LNCaP clone FGC (cell line): Measurements from ENCODE around the gene NT5C1B.

Source experiments
- DNase-seq: peaks from one replicate; pipeline ENCODE4 v3.0.0-alpha.2; 2011; ENCODE audit warnings: low read depth
- H3K4me3 ChIP-seq: 2 replicates; pipeline ENCODE4 v1.5.1; 2011; ENCODE audit warnings: mild to moderate bottlenecking, low read depth, low read length, control low read depth
- CTCF ChIP-seq: IDR thresholded peaks from 2 replicates; pipeline ENCODE4 v1.5.1; 2012; ENCODE audit warnings: mild to moderate bottlenecking; ENCODE audit not compliant: control insufficient read depth, insufficient read depth; ENCODE audit errors: extremely low read depth

The NT5C1B gene

GRCh38 chr2:18626256-18626668, 36.9 kb upstream of the NT5C1B start:
- TF ChIP-seq CTCF = no peak
- no peak overlapping the region for H3K4me3 ChIP-seq
- no peak for DNase-seq

GRCh38 chr2:18625563-18625962, 36.2 kb upstream of the NT5C1B start:
- DNase-seq = no peak
- no peak overlapping the region for H3K4me3 ChIP-seq
- no peak for TF ChIP-seq CTCF

- no peak for DNase-seq
- H3K4me3 ChIP-seq = no peak overlapping the region
- TF ChIP-seq CTCF = no peak
Measured at GRCh38 chr2:18623782-18624181, 34.4 kb upstream of the NT5C1B start.

- H3K4me3 ChIP-seq = no peak overlapping the region
- DNase-seq = no peak
- TF ChIP-seq CTCF = no peak
Measured at GRCh38 chr2:18620867-18621632, 31.7 kb upstream of the NT5C1B start.

DNA sequence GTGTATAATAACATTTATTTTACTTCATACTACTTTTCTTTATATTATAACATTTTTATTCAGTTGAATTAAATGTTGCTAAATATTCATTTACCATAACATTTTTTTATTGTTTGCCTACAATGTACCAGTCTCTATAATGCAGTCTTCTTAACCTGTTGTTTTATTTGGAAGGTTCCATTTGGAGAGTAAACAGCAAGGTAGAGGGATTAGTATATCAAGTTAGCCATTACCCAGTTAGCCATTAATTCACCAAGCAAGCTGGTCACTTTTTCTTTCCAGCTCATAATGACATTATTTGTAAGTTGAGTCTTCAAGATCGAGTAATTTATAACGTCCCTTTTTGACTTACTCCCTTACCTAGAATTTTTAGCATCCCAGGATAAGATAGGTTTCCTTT, 29.7 kb upstream of the NT5C1B start:
- TF ChIP-seq CTCF = no peak
- DNase-seq = no peak
- no peak overlapping the region for H3K4me3 ChIP-seq

DNA sequence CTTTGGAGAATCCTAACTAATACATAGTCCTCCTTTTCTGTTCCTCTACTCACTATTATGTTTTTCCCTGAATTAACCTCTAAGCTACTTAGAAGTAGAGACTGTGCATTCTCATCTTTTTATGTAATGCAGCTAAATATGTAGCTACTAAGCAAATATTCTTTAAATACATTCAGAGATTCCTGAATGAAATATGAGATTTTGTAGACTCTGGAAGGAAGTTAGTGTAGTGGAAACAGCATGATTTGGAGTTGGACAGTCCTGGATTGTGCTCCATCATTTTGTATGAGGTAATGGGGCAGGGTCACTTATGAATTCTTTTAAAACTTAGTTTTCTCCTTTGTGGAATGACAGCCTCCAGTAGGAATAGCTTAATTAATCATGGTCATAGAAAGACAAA, 24.7 kb upstream of the NT5C1B start:
- no peak for TF ChIP-seq CTCF
- DNase-seq = no peak
- H3K4me3 ChIP-seq = no peak overlapping the region

GRCh38 chr2:18612133-18612532, 22.8 kb upstream of the NT5C1B start:
- H3K4me3 ChIP-seq = no peak overlapping the region
- DNase-seq = no peak
- no peak for TF ChIP-seq CTCF
